Muscle of back (tissue), 11 donors: ENCODE measurements around the gene NTRK3. TPM values are rescaled to one million over a fixed set of nuclear protein-coding genes. Genes with fewer than 3 reads are reported as not detected.
"Not testable (repeated sequence)": the region's sequence is repeated elsewhere in the genome, so short reads cannot be mapped to it uniquely, and the experiment has no call there.

Experiments used
- DNase-seq, 3 donors: peaks; one replicate each; pipeline versions ENCODE4 v3.0.0 to v3.0.0-alpha.2; 2013
- polyA plus RNA-seq, 10 donors: library from polyadenylated mRNA; unstranded; fragments of 120-200 nt; gene quantifications; one replicate each; pipeline ENCODE4 v1.2.1, GENCODE V29; 2013; ENCODE audit not compliant: insufficient read length in 10 of 10

NTRK3 gene
- polyA plus RNA-seq, 10 donors = 4.2 to 9.4 (median 5.5) TPM

GRCh38 chr15:87896936-87897335, 359.6 kb downstream of the NTRK3 start:
- peak in 2 of 3 donors; percentile 17 to 53 for DNase-seq

GRCh38 chr15:87887177-87887576, 369.4 kb downstream of the NTRK3 start:
- DNase-seq = no peak

GRCh38 chr15:87881026-87881425, 375.5 kb downstream of the NTRK3 start:
- no peak for DNase-seq

- no peak for DNase-seq
These were observed 378.6 kb downstream of the NTRK3 start for GRCh38 chr15:87877822-87878542.

GRCh38 chr15:87877114-87877810, 379.3 kb downstream of the NTRK3 start:
- DNase-seq = peak in 1 of 3 donors; percentile 75

GRCh38 chr15:87874896-87875711, 381.4 kb downstream of the NTRK3 start:
- peak; percentile 20 to 69 (median 38) for DNase-seq

- DNase-seq = no peak
These were observed 383.0 kb downstream of the NTRK3 start for GRCh38 chr15:87873516-87873915.

- DNase-seq = no peak
These were observed 384.7 kb downstream of the NTRK3 start for GRCh38 chr15:87871731-87872320.

- DNase-seq = peak in 1 of 3 donors; percentile 76
These were observed 385.3 kb downstream of the NTRK3 start for GRCh38 chr15:87871258-87871681.

- DNase-seq = no peak
These were observed 389.6 kb downstream of the NTRK3 start for GRCh38 chr15:87866961-87867360.

- DNase-seq = peak; percentile 18 to 60 (median 34)
These were observed 393.4 kb downstream of the NTRK3 start for GRCh38 chr15:87863152-87863551.

GRCh38 chr15:87860743-87861142, 395.8 kb downstream of the NTRK3 start:
- DNase-seq = no peak

- no peak for DNase-seq
These were observed 397.9 kb downstream of the NTRK3 start for GRCh38 chr15:87858651-87859050.

- no peak for DNase-seq
These were observed 405.0 kb downstream of the NTRK3 start for GRCh38 chr15:87851497-87851896.

GRCh38 chr15:87850916-87851315, 405.6 kb downstream of the NTRK3 start:
- no peak for DNase-seq

- no peak for DNase-seq
These were observed 407.4 kb downstream of the NTRK3 start for GRCh38 chr15:87849181-87849580.

GRCh38 chr15:87848012-87848411, 408.5 kb downstream of the NTRK3 start:
- DNase-seq = no peak

GRCh38 chr15:87846746-87847145, 409.8 kb downstream of the NTRK3 start:
- DNase-seq = no peak

GRCh38 chr15:87843312-87843711, 413.2 kb downstream of the NTRK3 start:
- DNase-seq = no peak

GRCh38 chr15:87841426-87841998, 415.0 kb downstream of the NTRK3 start:
- no peak for DNase-seq

GRCh38 chr15:87835830-87836229, 420.7 kb downstream of the NTRK3 start:
- not testable (repeated sequence) for DNase-seq

- DNase-seq = not testable (repeated sequence)
These were observed 423.2 kb downstream of the NTRK3 start for GRCh38 chr15:87833333-87833732.
